OCI-LY1 (cell line): ENCODE results near the gene ETV6.
A peak's percentile ranks its signal among the peaks of the same experiment; 100 is the strongest.

Experiments
- H2AFZ ChIP-seq: fragments of 200-600 bp; sonication (generic), shearing (Covaris generic); 2 replicates; pipeline ENCODE4 v1.6.0; 2014; ENCODE audit warnings: antibody characterized with exemption, mild to moderate bottlenecking, low read length
- H3F3A ChIP-seq: fragments of 200-600 bp; sonication (generic), shearing (Covaris generic); 2 replicates; pipeline ENCODE4 v1.6.0; 2014; ENCODE audit warnings: mild to moderate bottlenecking, antibody characterized with exemption, low read length, moderate library complexity; ENCODE audit not compliant: insufficient read depth
- H3K27ac ChIP-seq: fragments of 200-600 bp; sonication (generic); 2 replicates; pipeline ENCODE4 v1.5.1; 2014; ENCODE audit warnings: low read length, mixed run types, mild to moderate bottlenecking, low read depth; ENCODE audit not compliant: poor library complexity, severe bottlenecking
- H3K27me3 ChIP-seq: fragments of 200-600 bp; sonication (generic); 2 replicates; pipeline ENCODE4 v1.6.0; 2014; ENCODE audit warnings: antibody characterized with exemption, mild to moderate bottlenecking, low read length, moderate library complexity; ENCODE audit not compliant: insufficient read depth
- H3K36me3 ChIP-seq: fragments of 200-600 bp; sonication (generic); 2 replicates; pipeline ENCODE4 v1.6.1; 2014; ENCODE audit warnings: mild to moderate bottlenecking, antibody characterized with exemption, low read length, moderate library complexity, mixed read lengths; ENCODE audit not compliant: insufficient read depth
- H3K4me1 ChIP-seq: fragments of 200-600 bp; sonication (generic); 2 replicates; pipeline ENCODE4 v1.5.1; 2014; ENCODE audit warnings: mild to moderate bottlenecking, low read length, moderate library complexity; ENCODE audit not compliant: insufficient read depth, severe bottlenecking
- H3K4me2 ChIP-seq: fragments of 200-600 bp; sonication (generic), shearing (Covaris generic); 2 replicates; pipeline ENCODE4 v1.6.1; 2014; ENCODE audit warnings: low read length
- H3K4me3 ChIP-seq: fragments of 200-600 bp; sonication (generic); 2 replicates; pipeline ENCODE4 v1.5.1; 2014; ENCODE audit warnings: low read length, low read depth, mild to moderate bottlenecking, mixed read lengths; ENCODE audit not compliant: poor library complexity, severe bottlenecking
- H3K79me2 ChIP-seq: fragments of 200-600 bp; shearing (Covaris generic); 2 replicates; pipeline ENCODE4 v1.6.1; 2016; ENCODE audit warnings: mixed run types, low read length, mixed read lengths; ENCODE audit not compliant: insufficient read depth
- H3K9ac ChIP-seq: fragments of 200-600 bp; sonication (generic), shearing (Covaris generic); 2 replicates; pipeline ENCODE4 v1.6.1; 2014; ENCODE audit warnings: mild to moderate bottlenecking, low read length, mixed read lengths
- H3K9me2 ChIP-seq: fragments of 200-600 bp; sonication (generic), shearing (Covaris generic); 2 replicates; pipeline ENCODE4 v1.6.1; 2014; ENCODE audit warnings: low read depth, mild to moderate bottlenecking, low read length, mixed read lengths
- H3K9me3 ChIP-seq: fragments of 200-600 bp; shearing (Covaris generic); 2 replicates; pipeline ENCODE4 v1.6.1; 2014; ENCODE audit warnings: low read length, mixed read lengths
- H4K20me1 ChIP-seq: fragments of 200-600 bp; sonication (generic), shearing (Covaris generic); 2 replicates; pipeline ENCODE4 v1.6.0; 2016; ENCODE audit warnings: mild to moderate bottlenecking, low read length; ENCODE audit not compliant: insufficient read depth
- CTCF ChIP-seq: fragments of 200-600 bp; sonication (generic), shearing (Covaris generic); IDR thresholded peaks from 2 replicates; pipeline ENCODE4 v1.5.1; 2017; ENCODE audit warnings: mild to moderate bottlenecking, antibody characterized with exemption, low read length, moderate library complexity, mixed read lengths
- EZH2 ChIP-seq: fragments of 200-600 bp; sonication (generic), shearing (Covaris generic); IDR thresholded peaks from 2 replicates; pipeline ENCODE4 v1.8.0; 2017; ENCODE audit warnings: borderline replicate concordance, mixed run types, mild to moderate bottlenecking, antibody characterized with exemption, low read length, moderate library complexity, mixed read lengths

Gene ETV6

GRCh38 chr12:11765421-11765816 is 115.9 kb downstream of the ETV6 start:
- H3K9ac ChIP-seq = peak overlapping the region; percentile 71
- no peaks in the 10 kb centered on the region for H3K36me3 ChIP-seq
- TF ChIP-seq CTCF (no peak), EZH2 (no peak)
- H3K9me2 ChIP-seq = no peaks in the 10 kb centered on the region
- H3K4me2 ChIP-seq = peak overlapping the region; percentile 69
- H3K9me3 ChIP-seq = no peaks in the 10 kb centered on the region
- H3K27me3 ChIP-seq = no peaks in the 10 kb centered on the region
- H2AFZ ChIP-seq = no peak overlapping the region
- H4K20me1 ChIP-seq = no peaks in the 10 kb centered on the region
- no peaks in the 10 kb centered on the region for H3K79me2 ChIP-seq
- H3K4me1 ChIP-seq = peaks cover 100% of the 10 kb centered on the region
- H3K27ac ChIP-seq = peak overlapping the region; percentile 99
- peak overlapping the region; percentile 36 for H3K4me3 ChIP-seq
- 0 out of 2 replicates have a peak, but pooled peaks cover 3% of the 10 kb centered on the region for H3F3A ChIP-seq

GRCh38 chr12:11765817-11766794 is 116.6 kb downstream of the ETV6 start:
- H4K20me1 ChIP-seq = no peaks in the 10 kb centered on the region
- peak overlapping the region; percentile 71 for H3K9ac ChIP-seq
- TF ChIP-seq EZH2 (no peak), CTCF (no peak)

GRCh38 chr12:11767029-11767724 is 117.7 kb downstream of the ETV6 start:
- Histone ChIP-seq H3K9me3 (no peaks in the 10 kb centered on the region), H3K4me2 (peak overlapping the region; percentile 69), H2AFZ (no peak overlapping the region), H3K27me3 (no peaks in the 10 kb centered on the region), H3F3A (0 out of 2 replicates have a peak, but pooled peaks cover 3% of the 10 kb centered on the region), H3K9me2 (no peaks in the 10 kb centered on the region), H3K36me3 (no peaks in the 10 kb centered on the region), H3K27ac (peak overlapping the region; percentile 99), H3K4me3 (peak overlapping the region; percentile 36), H3K4me1 (peaks cover 94% of the 10 kb centered on the region), H3K79me2 (no peaks in the 10 kb centered on the region), H3K9ac (peak overlapping the region; percentile 71), H4K20me1 (no peaks in the 10 kb centered on the region)
- TF ChIP-seq EZH2 (no peak), CTCF (no peak)

More at GRCh38 chr12:11765817-11766794, 116.6 kb downstream of the ETV6 start:
- Histone ChIP-seq H3K27me3 (no peaks in the 10 kb centered on the region), H3F3A (0 out of 2 replicates have a peak, but pooled peaks cover 3% of the 10 kb centered on the region), H3K79me2 (no peaks in the 10 kb centered on the region), H2AFZ (no peak overlapping the region), H3K9me2 (no peaks in the 10 kb centered on the region), H3K9me3 (no peaks in the 10 kb centered on the region), H3K4me1 (peaks cover 94% of the 10 kb centered on the region), H3K27ac (peak overlapping the region; percentile 99), H3K4me3 (peak overlapping the region; percentile 36), H3K36me3 (no peaks in the 10 kb centered on the region), H3K4me2 (peak overlapping the region; percentile 69)
